Measurements from ENCODE around the gene AK1. TPM values are rescaled to one million over a fixed set of nuclear protein-coding genes. Genes with fewer than 3 reads are reported as not detected.
A peak's percentile ranks its signal among the peaks of the same experiment; 100 is the strongest.

Gene AK1
- total and polyA plus RNA-seq, 2 of the 13 experiments (the other 11 are each of a cell fraction or from before 2014, with no cell fraction given), result 19.1 to 32.8 TPM

DNA sequence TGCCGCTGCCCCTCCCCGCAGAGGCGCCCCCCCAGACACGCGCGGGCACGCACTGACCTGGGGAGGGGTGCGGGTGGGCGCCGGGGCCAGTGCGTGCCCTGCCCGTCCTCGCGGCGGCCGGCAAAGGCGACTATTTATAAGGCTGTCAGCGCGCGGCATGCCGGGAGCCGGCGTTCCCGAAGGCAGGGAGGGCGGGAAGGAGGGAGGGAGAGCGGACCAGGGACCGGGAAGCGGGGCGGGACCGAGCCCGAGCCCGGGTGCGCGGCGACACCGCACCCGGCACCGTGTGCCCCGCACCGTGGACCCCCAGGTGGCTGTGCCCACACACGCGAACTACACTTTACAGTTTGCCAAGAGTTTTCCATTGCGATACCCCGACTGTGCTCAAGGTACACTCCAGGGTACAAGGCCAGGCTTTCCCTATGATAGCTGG, at the start of gene AK1 (continued):
- TF ChIP-seq RBFOX2 (IDR thresholded peaks at IDR 0.05; ENCODE audit: low read depth, low read length) (peak; percentile 74), ZNF281 (CRISPR knock-in tag; IDR thresholded peaks at IDR 0.05; ENCODE audit: borderline replicate concordance) (no peak), ZSCAN22 (CRISPR knock-in tag; IDR thresholded peaks at IDR 0.05) (no peak), ATF3 (CRISPR knock-in tag; IDR thresholded peaks at IDR 0.05) (no peak), TSC22D2 (CRISPR knock-in tag; IDR thresholded peaks at IDR 0.05; ENCODE audit: borderline replicate concordance) (no peak), ZNF33B (CRISPR knock-in tag; IDR thresholded peaks at IDR 0.05) (no peak), GTF2F1 (IDR thresholded peaks at IDR 0.05; ENCODE audit: low read length) (no peak), ZNF501 (CRISPR knock-in tag; IDR thresholded peaks at IDR 0.05) (no peak), MYPOP (CRISPR knock-in tag; IDR thresholded peaks at IDR 0.05) (peak; percentile 54; the same call in 1 of the 2 replicates), ZNF496 (CRISPR knock-in tag; IDR thresholded peaks at IDR 0.05; ENCODE audit: insufficient replicate concordance) (no peak), SAP130 (CRISPR knock-in tag; IDR thresholded peaks at IDR 0.05; ENCODE audit: low read depth) (peak; percentile 86), CENPT (CRISPR knock-in tag; IDR thresholded peaks at IDR 0.05; ENCODE audit: low read depth) (no peak), ETV5 (CRISPR knock-in tag; IDR thresholded peaks at IDR 0.05; ENCODE audit: borderline replicate concordance) (no peak), SP2 (CRISPR knock-in tag; IDR thresholded peaks at IDR 0.05) (no peak), ATRX (CRISPR knock-in tag; IDR thresholded peaks at IDR 0.05; ENCODE audit: borderline replicate concordance) (no peak), MAFK (conservative IDR thresholded peaks at IDR 0.05 in 1 of 2, IDR thresholded peaks at IDR 0.05 in 1 of 2; ENCODE audit: low read length in 2 of 2) (no peak), ZKSCAN8 (CRISPR knock-in tag; IDR thresholded peaks at IDR 0.05; ENCODE audit: borderline replicate concordance) (no peak), CBX5 (CRISPR knock-in tag; IDR thresholded peaks at IDR 0.05; ENCODE audit: borderline replicate concordance) (no peak), LCORL (IDR thresholded peaks at IDR 0.05) (no peak), LCORL (CRISPR knock-in tag; IDR thresholded peaks at IDR 0.05) (0 out of 2 replicates have a peak, but pooled peaks have one; percentile 41), ZNF660 (CRISPR knock-in tag; IDR thresholded peaks at IDR 0.05; ENCODE audit: borderline replicate concordance, low read depth) (no peak)
- TF ChIP-seq, protein P1, sequence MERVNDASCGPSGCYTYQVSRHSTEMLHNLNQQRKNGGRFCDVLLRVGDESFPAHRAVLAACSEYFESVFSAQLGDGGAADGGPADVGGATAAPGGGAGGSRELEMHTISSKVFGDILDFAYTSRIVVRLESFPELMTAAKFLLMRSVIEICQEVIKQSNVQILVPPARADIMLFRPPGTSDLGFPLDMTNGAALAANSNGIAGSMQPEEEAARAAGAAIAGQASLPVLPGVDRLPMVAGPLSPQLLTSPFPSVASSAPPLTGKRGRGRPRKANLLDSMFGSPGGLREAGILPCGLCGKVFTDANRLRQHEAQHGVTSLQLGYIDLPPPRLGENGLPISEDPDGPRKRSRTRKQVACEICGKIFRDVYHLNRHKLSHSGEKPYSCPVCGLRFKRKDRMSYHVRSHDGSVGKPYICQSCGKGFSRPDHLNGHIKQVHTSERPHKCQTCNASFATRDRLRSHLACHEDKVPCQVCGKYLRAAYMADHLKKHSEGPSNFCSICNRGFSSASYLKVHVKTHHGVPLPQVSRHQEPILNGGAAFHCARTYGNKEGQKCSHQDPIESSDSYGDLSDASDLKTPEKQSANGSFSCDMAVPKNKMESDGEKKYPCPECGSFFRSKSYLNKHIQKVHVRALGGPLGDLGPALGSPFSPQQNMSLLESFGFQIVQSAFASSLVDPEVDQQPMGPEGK (CRISPR knock-in tag; IDR thresholded peaks at IDR 0.05), result peak; percentile 61
- TF ChIP-seq, protein P2, sequence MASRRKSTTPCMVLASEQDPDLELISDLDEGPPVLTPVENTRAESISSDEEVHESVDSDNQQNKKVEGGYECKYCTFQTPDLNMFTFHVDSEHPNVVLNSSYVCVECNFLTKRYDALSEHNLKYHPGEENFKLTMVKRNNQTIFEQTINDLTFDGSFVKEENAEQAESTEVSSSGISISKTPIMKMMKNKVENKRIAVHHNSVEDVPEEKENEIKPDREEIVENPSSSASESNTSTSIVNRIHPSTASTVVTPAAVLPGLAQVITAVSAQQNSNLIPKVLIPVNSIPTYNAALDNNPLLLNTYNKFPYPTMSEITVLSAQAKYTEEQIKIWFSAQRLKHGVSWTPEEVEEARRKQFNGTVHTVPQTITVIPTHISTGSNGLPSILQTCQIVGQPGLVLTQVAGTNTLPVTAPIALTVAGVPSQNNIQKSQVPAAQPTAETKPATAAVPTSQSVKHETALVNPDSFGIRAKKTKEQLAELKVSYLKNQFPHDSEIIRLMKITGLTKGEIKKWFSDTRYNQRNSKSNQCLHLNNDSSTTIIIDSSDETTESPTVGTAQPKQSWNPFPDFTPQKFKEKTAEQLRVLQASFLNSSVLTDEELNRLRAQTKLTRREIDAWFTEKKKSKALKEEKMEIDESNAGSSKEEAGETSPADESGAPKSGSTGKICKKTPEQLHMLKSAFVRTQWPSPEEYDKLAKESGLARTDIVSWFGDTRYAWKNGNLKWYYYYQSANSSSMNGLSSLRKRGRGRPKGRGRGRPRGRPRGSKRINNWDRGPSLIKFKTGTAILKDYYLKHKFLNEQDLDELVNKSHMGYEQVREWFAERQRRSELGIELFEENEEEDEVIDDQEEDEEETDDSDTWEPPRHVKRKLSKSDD (CRISPR knock-in tag; IDR thresholded peaks at IDR 0.05; ENCODE audit: low read depth), result no peak

Measured in HepG2 (cell line).